GM12878 (cell line): Measurements from ENCODE around the gene NR4A2. TPM values are rescaled to one million over a fixed set of nuclear protein-coding genes. Genes with fewer than 3 reads are reported as not detected.

ENCODE experiments used
- ASH2L ChIP-seq: fragments of 300-600, 200-600 bp; sonication (generic); IDR thresholded peaks from 2 replicates; pipeline ENCODE4 v1.6.1; 2017; ENCODE audit warnings: low read depth, mild to moderate bottlenecking, borderline replicate concordance
- EGR1 ChIP-seq, 2 experiments: IDR thresholded peaks; 1 replicate in 1 of 2; 2 replicates in 1 of 2; pipeline ENCODE4 v1.6.1; 2011 to 2012; ENCODE audit warnings: low read depth in 2 of 2, low read length in 2 of 2, borderline replicate concordance in 1 of 2, mild to moderate bottlenecking in 1 of 2, moderate library complexity in 1 of 2
- GATAD2B ChIP-seq: fragments of 450-650 bp; conservative IDR thresholded peaks from 2 replicates; pipeline ENCODE4 v1.6.1; 2017; ENCODE audit warnings: low read depth, mild to moderate bottlenecking, moderate library complexity
- HDGF ChIP-seq: fragments of 450-650 bp; IDR thresholded peaks from 2 replicates; pipeline ENCODE4 v1.6.1; 2016; ENCODE audit warnings: antibody characterized with exemption
- JUND ChIP-seq: IDR thresholded peaks from 2 replicates; pipeline ENCODE4 v1.6.1; 2012; ENCODE audit warnings: low read depth, mild to moderate bottlenecking, low read length, improper control_type of control experiment, moderate library complexity
- RELB ChIP-seq: fragments of 450-650 bp; IDR thresholded peaks from 2 replicates; pipeline ENCODE4 v1.6.1; 2017; ENCODE audit warnings: low read depth, mild to moderate bottlenecking, moderate library complexity
- SIN3A ChIP-seq: IDR thresholded peaks from 2 replicates; pipeline ENCODE4 v1.6.1; 2012; ENCODE audit warnings: low read depth, low read length, improper control_type of control experiment
- SMAD1 ChIP-seq: fragments of 450-650 bp; IDR thresholded peaks from 2 replicates; pipeline ENCODE4 v1.6.1; 2018; ENCODE audit warnings: mild to moderate bottlenecking, low read depth; ENCODE audit not compliant: partially characterized antibody
- STAT3 ChIP-seq: IDR thresholded peaks from 2 replicates; pipeline ENCODE4 v1.6.1; 2011; ENCODE audit warnings: low read depth, low read length, improper control_type of control experiment
- TBL1XR1 ChIP-seq: IDR thresholded peaks from 2 replicates; pipeline ENCODE4 v1.6.1; 2012; ENCODE audit warnings: low read depth, low read length, improper control_type of control experiment
- YBX1 ChIP-seq: fragments of 450-650 bp; IDR thresholded peaks from 2 replicates; pipeline ENCODE4 v1.6.1; 2016; ENCODE audit warnings: antibody characterized with exemption
- YY1 ChIP-seq: IDR thresholded peaks from 2 replicates; pipeline ENCODE4 v1.6.1; 2011; ENCODE audit warnings: low read depth, mild to moderate bottlenecking, low read length
- ZBTB40 ChIP-seq: fragments of 450-650 bp; IDR thresholded peaks from 2 replicates; pipeline ENCODE4 v1.6.1; 2016; ENCODE audit warnings: mild to moderate bottlenecking, moderate library complexity, borderline replicate concordance
- ZNF687 ChIP-seq: fragments of 450-650 bp; IDR thresholded peaks from 2 replicates; pipeline ENCODE4 v1.6.1; 2017; ENCODE audit warnings: mild to moderate bottlenecking, moderate library complexity
- polyA plus RNA-seq, 11 experiments: library from polyadenylated mRNA; depleted of rRNA in 4 of 11; unstranded in 6 of 11; stranded (reverse) in 5 of 11; fragments of >200 nt; fragmentation: Nextera tagmentation in 4 of 11; fragmentation: Illumina TruSeq in 1 of 11; extraction: Ambion mirVana in 4 of 11; extraction: Trizol in 1 of 11; gene quantifications; 1 replicate in 1 of 11; 2 replicates in 10 of 11; pipeline versions ENCODE4 v1.2.1 to v1.2.3, GENCODE V29; 2011 to 2016; ENCODE audit warnings: inconsistent platforms in 2 of 11, missing spikeins in 2 of 11, low read depth in 1 of 11
- total RNA-seq, 4 experiments: library from RNA; depleted of rRNA in 3 of 4; stranded (reverse); fragments of >200 nt in 3 of 4; fragmentation: Illumina TruSeq in 1 of 4; extraction: Trizol in 1 of 4; gene quantifications; 2 replicates each; pipeline versions ENCODE4 v1.2.1 to v1.2.3, GENCODE V29; 2013 to 2021

NR4A2 gene
- total and polyA plus RNA-seq, 10 of the 15 experiments (the other 5 are each of a cell fraction or from before 2014, with no cell fraction given) = 0.15 to 3.4 (median 0.58) TPM

- TF ChIP-seq YY1 (no peak), EGR1 (IDR thresholded peaks at IDR 0.05; ENCODE audit: borderline replicate concordance in 1 of 2, low read depth in 2 of 2, low read length in 2 of 2) (peak in 1 of 2 experiments; percentile 9; a peak in 1 of 3 replicates), GATAD2B (peak; percentile 64; the same call in 1 of the 2 replicates), SMAD1 (no peak), JUND (no peak), ASH2L (no peak), ZBTB40 (no peak), STAT3 (no peak), TBL1XR1 (no peak), ZNF687 (peak; percentile 33; the same call in 1 of the 2 replicates), YBX1 (no peak), RELB (peak; percentile 85), SIN3A (peak; percentile 32; the same call in 1 of the 2 replicates), HDGF (peak; percentile 61; the same call in 1 of the 2 replicates)
These were observed 2.3 kb upstream of the NR4A2 start (continued) for GRCh38 chr2:156334496-156335478.
